GM12878 (cell line): Measurements from ENCODE around the gene FGR. TPM values are rescaled to one million over a fixed set of nuclear protein-coding genes. Genes with fewer than 3 reads are reported as not detected.

Experiments used
- HDAC6 ChIP-seq: fragments of 200-600 bp; sonication (generic); IDR thresholded peaks from one replicate; pipeline ENCODE4 v1.8.0; 2017; ENCODE audit warnings: antibody characterized with exemption; ENCODE audit not compliant: unreplicated experiment
- KLF5 ChIP-seq: fragments of 450-650 bp; IDR thresholded peaks from 2 replicates; pipeline ENCODE4 v1.6.1; 2014; ENCODE audit warnings: mild to moderate bottlenecking; ENCODE audit not compliant: partially characterized antibody
- MTA2 ChIP-seq: fragments of 450-650 bp; IDR thresholded peaks from 2 replicates; pipeline ENCODE4 v1.6.1; 2016; ENCODE audit warnings: low read depth, mild to moderate bottlenecking, moderate library complexity
- NFYA ChIP-seq: IDR thresholded peaks from 2 replicates; pipeline ENCODE4 v1.6.1; 2011; ENCODE audit warnings: low read depth, mild to moderate bottlenecking, low read length, improper control_type of control experiment, borderline replicate concordance
- NFYB ChIP-seq: IDR thresholded peaks from 2 replicates; pipeline ENCODE4 v1.6.1; 2011; ENCODE audit warnings: low read depth, mild to moderate bottlenecking, low read length, improper control_type of control experiment, moderate library complexity; ENCODE audit not compliant: insufficient read depth
- polyA plus RNA-seq, 11 experiments: library from polyadenylated mRNA; depleted of rRNA in 4 of 11; unstranded in 6 of 11; stranded (reverse) in 5 of 11; fragments of >200 nt; fragmentation: Nextera tagmentation in 4 of 11; fragmentation: Illumina TruSeq in 1 of 11; extraction: Ambion mirVana in 4 of 11; extraction: Trizol in 1 of 11; gene quantifications; 1 replicate in 1 of 11; 2 replicates in 10 of 11; pipeline versions ENCODE4 v1.2.1 to v1.2.3, GENCODE V29; 2011 to 2016; ENCODE audit warnings: inconsistent platforms in 2 of 11, missing spikeins in 2 of 11, low read depth in 1 of 11
- total RNA-seq, 4 experiments: library from RNA; depleted of rRNA in 3 of 4; stranded (reverse); fragments of >200 nt in 3 of 4; fragmentation: Illumina TruSeq in 1 of 4; extraction: Trizol in 1 of 4; gene quantifications; 2 replicates each; pipeline versions ENCODE4 v1.2.1 to v1.2.3, GENCODE V29; 2013 to 2021
- TF ChIP-seq, protein P1 (sequence below): fragments of 450-650 bp; IDR thresholded peaks from 2 replicates; pipeline ENCODE4 v1.6.1; 2017; ENCODE audit warnings: mild to moderate bottlenecking, moderate library complexity
- TF ChIP-seq, protein P2 (sequence below): fragments of 450-650 bp; IDR thresholded peaks from 2 replicates; pipeline ENCODE4 v1.6.1; 2017; ENCODE audit warnings: antibody characterized with exemption, mild to moderate bottlenecking, moderate library complexity

The FGR gene
- total and polyA plus RNA-seq, 10 of the 15 experiments (the other 5 are each of a cell fraction or from before 2014, with no cell fraction given): 10.9 to 193 (median 74.7) TPM

DNA sequence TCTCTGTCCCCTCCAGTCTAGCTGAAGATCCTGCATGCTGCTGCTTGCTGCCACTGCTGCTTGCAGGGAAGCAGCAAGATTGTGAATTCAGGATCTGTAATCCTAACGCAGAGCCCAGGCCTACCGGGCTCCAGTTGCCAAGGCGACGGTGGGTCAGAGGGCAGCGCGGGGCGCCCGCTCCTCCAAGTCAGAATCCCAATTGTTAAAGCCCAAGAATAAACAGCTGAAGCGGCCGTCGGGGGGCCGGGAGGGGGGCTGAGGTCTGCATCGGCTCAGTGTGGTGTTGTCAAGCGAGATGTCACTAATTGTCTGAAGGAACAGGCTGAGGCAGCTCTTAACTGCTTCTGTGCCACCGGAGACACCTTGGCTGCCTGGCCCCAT is 67.8 kb downstream of the FGR start (continued):
- TF ChIP-seq, protein P1, sequence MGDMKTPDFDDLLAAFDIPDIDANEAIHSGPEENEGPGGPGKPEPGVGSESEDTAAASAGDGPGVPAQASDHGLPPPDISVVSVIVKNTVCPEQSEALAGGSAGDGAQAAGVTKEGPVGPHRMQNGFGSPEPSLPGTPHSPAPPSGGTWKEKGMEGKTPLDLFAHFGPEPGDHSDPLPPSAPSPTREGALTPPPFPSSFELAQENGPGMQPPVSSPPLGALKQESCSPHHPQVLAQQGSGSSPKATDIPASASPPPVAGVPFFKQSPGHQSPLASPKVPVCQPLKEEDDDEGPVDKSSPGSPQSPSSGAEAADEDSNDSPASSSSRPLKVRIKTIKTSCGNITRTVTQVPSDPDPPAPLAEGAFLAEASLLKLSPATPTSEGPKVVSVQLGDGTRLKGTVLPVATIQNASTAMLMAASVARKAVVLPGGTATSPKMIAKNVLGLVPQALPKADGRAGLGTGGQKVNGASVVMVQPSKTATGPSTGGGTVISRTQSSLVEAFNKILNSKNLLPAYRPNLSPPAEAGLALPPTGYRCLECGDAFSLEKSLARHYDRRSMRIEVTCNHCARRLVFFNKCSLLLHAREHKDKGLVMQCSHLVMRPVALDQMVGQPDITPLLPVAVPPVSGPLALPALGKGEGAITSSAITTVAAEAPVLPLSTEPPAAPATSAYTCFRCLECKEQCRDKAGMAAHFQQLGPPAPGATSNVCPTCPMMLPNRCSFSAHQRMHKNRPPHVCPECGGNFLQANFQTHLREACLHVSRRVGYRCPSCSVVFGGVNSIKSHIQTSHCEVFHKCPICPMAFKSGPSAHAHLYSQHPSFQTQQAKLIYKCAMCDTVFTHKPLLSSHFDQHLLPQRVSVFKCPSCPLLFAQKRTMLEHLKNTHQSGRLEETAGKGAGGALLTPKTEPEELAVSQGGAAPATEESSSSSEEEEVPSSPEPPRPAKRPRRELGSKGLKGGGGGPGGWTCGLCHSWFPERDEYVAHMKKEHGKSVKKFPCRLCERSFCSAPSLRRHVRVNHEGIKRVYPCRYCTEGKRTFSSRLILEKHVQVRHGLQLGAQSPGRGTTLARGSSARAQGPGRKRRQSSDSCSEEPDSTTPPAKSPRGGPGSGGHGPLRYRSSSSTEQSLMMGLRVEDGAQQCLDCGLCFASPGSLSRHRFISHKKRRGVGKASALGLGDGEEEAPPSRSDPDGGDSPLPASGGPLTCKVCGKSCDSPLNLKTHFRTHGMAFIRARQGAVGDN: no peak
- TF ChIP-seq NFYB (no peak), KLF5 (no peak), NFYA (no peak), MTA2 (no peak), HDAC6 (no peak)
- TF ChIP-seq, protein P2, sequence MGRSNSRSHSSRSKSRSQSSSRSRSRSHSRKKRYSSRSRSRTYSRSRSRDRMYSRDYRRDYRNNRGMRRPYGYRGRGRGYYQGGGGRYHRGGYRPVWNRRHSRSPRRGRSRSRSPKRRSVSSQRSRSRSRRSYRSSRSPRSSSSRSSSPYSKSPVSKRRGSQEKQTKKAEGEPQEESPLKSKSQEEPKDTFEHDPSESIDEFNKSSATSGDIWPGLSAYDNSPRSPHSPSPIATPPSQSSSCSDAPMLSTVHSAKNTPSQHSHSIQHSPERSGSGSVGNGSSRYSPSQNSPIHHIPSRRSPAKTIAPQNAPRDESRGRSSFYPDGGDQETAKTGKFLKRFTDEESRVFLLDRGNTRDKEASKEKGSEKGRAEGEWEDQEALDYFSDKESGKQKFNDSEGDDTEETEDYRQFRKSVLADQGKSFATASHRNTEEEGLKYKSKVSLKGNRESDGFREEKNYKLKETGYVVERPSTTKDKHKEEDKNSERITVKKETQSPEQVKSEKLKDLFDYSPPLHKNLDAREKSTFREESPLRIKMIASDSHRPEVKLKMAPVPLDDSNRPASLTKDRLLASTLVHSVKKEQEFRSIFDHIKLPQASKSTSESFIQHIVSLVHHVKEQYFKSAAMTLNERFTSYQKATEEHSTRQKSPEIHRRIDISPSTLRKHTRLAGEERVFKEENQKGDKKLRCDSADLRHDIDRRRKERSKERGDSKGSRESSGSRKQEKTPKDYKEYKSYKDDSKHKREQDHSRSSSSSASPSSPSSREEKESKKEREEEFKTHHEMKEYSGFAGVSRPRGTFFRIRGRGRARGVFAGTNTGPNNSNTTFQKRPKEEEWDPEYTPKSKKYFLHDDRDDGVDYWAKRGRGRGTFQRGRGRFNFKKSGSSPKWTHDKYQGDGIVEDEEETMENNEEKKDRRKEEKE: no peak
